Tibial artery (tissue), 4 donors: ENCODE data around the gene SVEP1.

Experiments
- DNase-seq, 2 donors: peaks; one replicate each; pipeline ENCODE4 v3.0.0-alpha.2; 2019
- H3K27ac ChIP-seq, 2 donors: fragments of 200-600 bp; sonication (generic) in 1 of 2; 1 replicate in 1 of 2; 2 replicates in 1 of 2; pipeline ENCODE4 v1.5.1; 2018 to 2019; ENCODE audit warnings: mild to moderate bottlenecking in 1 of 2
- H3K27me3 ChIP-seq, 2 donors: fragments of 200-600 bp; sonication (generic) in 1 of 2; one replicate each; pipeline versions ENCODE4 v1.5.1 to v1.6.0; 2016 to 2019
- H3K36me3 ChIP-seq, 3 donors: fragments of 200-600 bp; sonication (generic) in 2 of 3; one replicate each; pipeline ENCODE4 v1.5.1; 2016 to 2019; ENCODE audit warnings: mild to moderate bottlenecking in 2 of 3
- H3K4me1 ChIP-seq, 4 donors: fragments of 200-600 bp; sonication (generic) in 2 of 4; 1 replicate in 3 of 4; 2 replicates in 1 of 4; pipeline ENCODE4 v1.5.1; 2016 to 2019
- H3K4me3 ChIP-seq, 2 donors: fragments of 200-600 bp; sonication (generic) in 1 of 2; 1 replicate in 1 of 2; 2 replicates in 1 of 2; pipeline ENCODE4 v1.5.1; 2018 to 2019; ENCODE audit warnings: mild to moderate bottlenecking in 2 of 2
- H3K9me3 ChIP-seq, 3 donors: fragments of 200-600 bp; sonication (generic) in 1 of 3; one replicate each; pipeline ENCODE4 v1.5.1; 2016 to 2019
- CTCF ChIP-seq, 2 experiments: fragments of 200-600 bp in 1 of 2; fragments of 450-650 bp in 1 of 2; IDR thresholded peaks; one replicate each; pipeline ENCODE4 v1.5.1; 2017 to 2019; ENCODE audit warnings: antibody characterized with exemption in 2 of 2, mild to moderate bottlenecking in 1 of 2, moderate library complexity in 1 of 2
- intact Hi-C: fragments of 100-400 bp; cut with DNase I; formaldehyde crosslinking; loops from one replicate; pipeline ENCODE4 v1.15.0; 2023; ENCODE audit warnings: low total_unique reads

Gene SVEP1

GRCh38 chr9:110447476-110447875 is 132.1 kb downstream of the SVEP1 start:
- H3K27me3 ChIP-seq, result no peaks in the 10 kb centered on the region
- no peaks in the 10 kb centered on the region for H3K9me3 ChIP-seq
- H3K4me3 ChIP-seq, result no peak overlapping the region
- H3K36me3 ChIP-seq, result peaks cover 0 to 19% (median 5%) of the 10 kb centered on the region in 3 donors
- intact Hi-C loops, result no loop called here
- H3K27ac ChIP-seq, result no peak overlapping the region
- TF ChIP-seq CTCF (IDR thresholded peaks at IDR 0.05), result no peak
- DNase-seq, result no peak
- no peaks in the 10 kb centered on the region for H3K4me1 ChIP-seq

- Histone ChIP-seq H3K27ac (no peak overlapping the region), H3K4me1 (no peaks in the 10 kb centered on the region), H3K4me3 (no peak overlapping the region), H3K9me3 (no peaks in the 10 kb centered on the region), H3K27me3 (no peaks in the 10 kb centered on the region), H3K36me3 (peaks cover 0 to 19% (median 5%) of the 10 kb centered on the region in 3 donors)
- TF ChIP-seq CTCF (IDR thresholded peaks at IDR 0.05), result no peak
- intact Hi-C loops, result no loop called here
- no peak for DNase-seq
These were observed 133.4 kb downstream of the SVEP1 start for GRCh38 chr9:110446171-110446570.

GRCh38 chr9:110444911-110445310 is 134.6 kb downstream of the SVEP1 start:
- Histone ChIP-seq H3K9me3 (no peaks in the 10 kb centered on the region), H3K4me3 (no peak overlapping the region), H3K4me1 (no peaks in the 10 kb centered on the region), H3K36me3 (peaks cover 0 to 19% (median 5%) of the 10 kb centered on the region in 3 donors), H3K27me3 (no peaks in the 10 kb centered on the region), H3K27ac (no peak overlapping the region)
- no peak for DNase-seq
- no peak for TF ChIP-seq CTCF (IDR thresholded peaks at IDR 0.05)
- intact Hi-C loops, result no loop called here

GRCh38 chr9:110443866-110444220 is 135.7 kb downstream of the SVEP1 start:
- DNase-seq, result no peak
- TF ChIP-seq CTCF (IDR thresholded peaks at IDR 0.05), result no peak
- Histone ChIP-seq H3K36me3 (peaks cover 0 to 19% (median 5%) of the 10 kb centered on the region in 3 donors), H3K27ac (no peak overlapping the region), H3K4me1 (no peaks in the 10 kb centered on the region), H3K27me3 (no peaks in the 10 kb centered on the region), H3K9me3 (no peaks in the 10 kb centered on the region), H3K4me3 (no peak overlapping the region)
- intact Hi-C loops, result no loop called here

- H3K36me3 ChIP-seq, result peaks cover 0 to 19% (median 5%) of the 10 kb centered on the region in 3 donors
- H3K27ac ChIP-seq, result no peak overlapping the region
- H3K4me1 ChIP-seq, result no peaks in the 10 kb centered on the region
- no peak for DNase-seq
- TF ChIP-seq CTCF (IDR thresholded peaks at IDR 0.05), result no peak
- no peaks in the 10 kb centered on the region for H3K9me3 ChIP-seq
- intact Hi-C loops, result no loop called here
- no peak overlapping the region for H3K4me3 ChIP-seq
- no peaks in the 10 kb centered on the region for H3K27me3 ChIP-seq
These were observed 136.2 kb downstream of the SVEP1 start for GRCh38 chr9:110443146-110443865.
